Ramos (cell line): ENCODE data around the gene C1orf216.
"Not testable (repeated sequence)": the region's sequence is repeated elsewhere in the genome, so short reads cannot be mapped to it uniquely, and the experiment has no call there.

Experiments used
- in situ Hi-C: fragments of 300-500 bp; cut with MboI; formaldehyde crosslinking; loops from one replicate; pipeline ENCODE4 v1.14.3; 2022; ENCODE audit warnings: low sequenced_read_pairs; ENCODE audit not compliant: unreplicated experiment

C1orf216 gene

DNA sequence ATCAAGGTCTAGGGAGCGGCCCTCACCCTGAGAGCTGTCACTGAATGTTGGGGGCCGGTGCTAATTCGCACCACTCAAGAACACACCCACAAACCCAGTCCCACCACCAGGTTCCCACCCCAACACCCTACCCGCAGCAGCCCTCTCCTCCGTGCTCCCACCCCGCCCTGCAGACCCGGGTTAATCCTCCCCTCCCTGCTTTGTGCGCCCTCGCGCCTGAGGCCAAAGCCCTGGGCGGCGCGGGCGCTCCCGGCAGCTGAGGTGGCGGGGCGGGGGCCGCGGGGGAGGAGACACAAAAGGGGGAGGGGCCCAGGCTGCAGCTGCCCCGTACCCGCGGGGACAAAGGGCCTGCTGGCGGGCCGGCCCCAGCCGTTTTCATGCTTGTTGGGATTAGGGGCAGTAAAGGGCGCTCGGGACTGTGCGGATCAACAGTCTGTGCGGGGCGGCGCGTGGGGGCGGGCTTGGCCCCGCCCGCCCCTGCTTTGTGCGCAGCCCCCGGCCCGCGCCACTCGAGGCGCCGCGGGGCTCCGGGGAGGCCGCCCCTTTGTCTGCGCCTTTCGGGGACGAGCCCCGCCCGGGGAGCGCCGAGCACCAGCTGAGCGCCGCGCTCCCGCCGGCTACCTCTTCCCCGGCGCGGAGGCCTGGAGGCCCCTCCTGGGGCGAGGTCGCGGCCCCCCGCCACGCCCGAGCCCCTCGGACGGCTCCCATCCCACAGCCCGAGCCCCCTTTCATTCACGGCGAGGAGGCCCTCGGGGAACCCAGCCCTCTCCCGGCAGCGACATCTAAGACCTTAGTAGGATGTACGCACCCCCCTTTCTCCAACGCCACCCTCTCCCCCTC, 10.9 kb downstream of the C1orf216 start:
- in situ Hi-C loops: no loop called here

DNA sequence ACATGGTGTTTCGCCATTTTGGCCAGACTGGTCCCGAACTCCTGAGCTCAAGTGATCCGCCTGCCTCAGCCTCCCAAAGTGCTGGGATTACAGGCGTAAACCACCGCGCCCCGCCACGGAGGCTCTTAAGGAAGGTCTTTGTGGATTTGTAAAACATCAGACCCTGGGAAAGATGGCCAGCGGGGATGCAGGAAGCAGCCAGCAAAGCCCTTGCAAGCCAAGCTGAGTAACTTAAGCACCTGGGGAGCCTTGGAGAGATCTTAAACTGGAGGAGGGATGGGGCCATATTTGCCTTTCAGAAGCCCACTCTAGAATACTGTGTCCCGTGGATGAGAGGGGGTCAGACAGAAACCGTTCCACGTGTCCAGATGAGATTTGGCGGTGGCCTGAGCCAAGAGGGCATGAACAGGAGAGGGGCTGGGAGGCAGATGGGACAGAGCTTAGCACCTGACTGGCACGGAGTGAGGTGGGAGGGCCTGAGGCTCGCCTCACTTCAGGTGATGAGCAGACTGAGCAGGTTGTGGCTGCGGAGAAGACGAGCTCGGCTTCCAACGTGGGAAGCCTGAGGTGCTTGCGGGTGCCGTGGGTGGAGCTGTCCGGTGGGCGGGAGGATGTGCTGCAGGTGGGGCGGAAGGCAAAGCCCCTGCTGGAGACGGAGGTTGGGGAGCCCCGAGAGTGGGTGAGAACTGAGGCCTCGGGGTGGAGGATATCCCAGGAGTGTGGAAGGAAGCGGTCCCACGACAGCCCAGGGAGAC, 11.7 kb downstream of the C1orf216 start:
- in situ Hi-C loops: no loop called here

DNA sequence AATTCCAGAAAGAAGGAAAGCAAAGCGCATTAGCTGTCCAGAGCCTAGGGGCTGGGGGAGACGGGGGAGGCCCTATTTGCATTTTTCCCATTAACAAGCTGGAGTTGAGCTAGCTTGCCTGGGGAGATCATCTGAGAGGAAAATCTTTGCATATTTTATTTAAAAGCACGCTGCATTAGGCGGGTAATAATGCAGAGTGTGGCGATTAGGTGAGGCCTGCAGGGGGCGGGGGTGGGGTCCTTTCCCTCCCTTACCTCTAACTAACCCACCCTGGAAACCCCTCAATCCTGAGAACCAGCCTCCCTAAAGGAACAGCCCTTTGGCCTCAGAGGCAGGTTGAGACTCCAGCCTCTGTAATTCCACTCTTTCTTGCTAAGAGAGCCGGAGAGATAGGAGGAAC, 16.2 kb downstream of the C1orf216 start:
- in situ Hi-C loops: no loop called here

DNA sequence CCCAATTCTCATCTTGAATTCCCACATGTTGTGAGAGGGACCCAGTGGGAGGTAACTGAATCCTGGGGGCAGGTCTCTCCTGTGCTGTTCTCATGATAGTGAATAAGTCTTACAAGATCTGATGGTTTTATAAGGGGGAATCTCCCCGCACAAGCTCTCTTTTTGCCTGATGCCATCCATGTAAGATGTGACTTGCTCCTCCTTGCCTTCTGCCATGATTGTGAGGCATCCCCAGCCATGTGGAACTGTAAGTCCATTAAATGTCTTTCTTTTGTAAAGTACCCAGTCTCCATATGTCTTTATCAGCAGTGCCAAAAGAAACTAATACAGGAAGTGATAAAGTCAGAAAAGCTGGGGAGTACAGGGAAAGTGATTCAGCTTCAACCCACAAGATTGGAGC, 19.5 kb downstream of the C1orf216 start:
- in situ Hi-C loops: not testable (repeated sequence)

DNA sequence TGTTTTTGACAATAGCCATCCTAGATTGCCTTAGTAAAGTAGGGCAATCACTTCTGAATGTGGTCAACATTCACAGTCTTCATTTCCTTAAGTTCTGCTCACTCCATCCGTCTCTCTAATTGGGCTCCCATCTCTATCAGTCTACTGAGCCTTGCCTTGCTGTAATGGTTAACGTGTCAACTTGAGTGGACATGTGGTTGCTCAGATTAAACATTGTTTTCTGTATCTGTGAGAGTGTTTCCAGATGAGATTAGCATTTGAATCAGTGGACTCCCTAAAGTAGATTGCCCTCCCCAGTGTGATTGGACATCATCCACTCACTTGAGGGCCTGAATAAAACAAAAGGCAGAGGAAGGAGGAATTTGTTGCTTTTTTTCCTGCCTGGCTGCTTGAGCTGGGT, 26.4 kb downstream of the C1orf216 start:
- in situ Hi-C loops: no loop called here

DNA sequence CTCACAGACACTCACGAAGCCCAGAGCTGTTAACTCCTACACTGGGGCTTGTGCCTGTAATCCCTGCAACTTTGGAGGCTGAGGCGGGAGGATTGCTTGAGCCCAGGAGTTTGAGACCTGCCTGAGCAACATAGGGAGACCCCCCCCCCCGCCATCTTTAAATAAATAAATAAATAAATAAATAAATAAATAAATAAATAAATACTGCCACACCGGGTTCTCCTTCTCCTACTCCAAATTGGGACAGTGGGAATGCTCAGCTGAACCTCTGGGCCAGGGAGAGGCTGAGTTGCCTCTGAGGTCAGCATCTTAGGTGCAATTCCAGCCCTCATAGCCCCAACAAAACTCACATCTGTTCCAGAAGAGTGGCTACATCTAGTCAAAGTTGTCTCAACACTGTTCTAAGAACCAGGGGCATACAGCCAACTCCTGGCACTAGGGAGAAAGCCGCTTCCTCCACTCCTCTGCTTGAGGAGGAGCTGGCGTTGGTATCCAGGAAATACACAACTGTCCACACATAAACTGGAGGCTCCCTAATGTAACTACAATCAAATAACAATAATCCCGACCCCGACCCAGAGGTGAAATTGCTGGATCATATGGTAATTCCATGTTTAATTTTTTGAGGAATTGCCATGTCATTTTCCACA, 27.0 kb downstream of the C1orf216 start:
- in situ Hi-C loops: no loop called here

DNA sequence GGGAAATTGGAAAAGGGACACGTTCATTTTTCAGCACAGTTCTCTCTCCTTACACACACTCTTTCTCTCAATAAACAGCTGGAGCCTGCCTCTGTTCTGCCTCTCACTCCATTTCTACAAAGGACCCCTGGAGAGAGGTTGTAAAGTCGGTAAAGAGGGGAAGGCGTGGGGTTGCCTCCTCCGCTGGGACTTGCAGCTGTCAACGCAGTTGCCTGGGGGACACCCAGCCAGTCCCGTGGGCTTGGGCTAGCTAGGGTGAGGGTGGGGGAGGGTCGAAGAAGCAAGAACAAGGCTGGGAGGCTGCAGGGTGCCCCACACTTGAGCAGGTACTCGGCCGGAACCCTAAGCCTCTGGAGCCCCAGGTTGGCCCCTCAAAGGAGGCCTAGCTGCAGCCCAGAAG, 27.6 kb downstream of the C1orf216 start:
- in situ Hi-C loops: no loop called here

DNA sequence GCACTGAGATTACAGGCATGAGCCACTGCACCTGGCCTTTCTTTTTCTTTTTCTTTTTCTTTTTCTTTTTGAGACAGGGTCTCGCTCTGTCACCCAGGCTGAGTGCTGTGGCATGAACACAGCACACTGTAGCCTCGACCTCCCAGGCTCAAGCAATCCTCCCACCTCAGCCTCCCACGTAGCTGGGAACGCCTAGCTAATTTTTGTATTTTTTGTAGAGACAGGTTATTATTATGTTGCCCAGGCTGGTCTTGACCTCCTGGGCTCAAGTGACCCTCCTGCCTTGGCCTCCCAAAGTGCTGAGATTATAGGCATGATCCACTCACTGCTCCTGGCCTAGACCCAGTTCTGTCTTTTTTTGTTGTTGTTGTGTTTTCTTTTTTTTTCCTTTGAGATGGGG, 28.6 kb downstream of the C1orf216 start:
- in situ Hi-C loops: not testable (repeated sequence)

DNA sequence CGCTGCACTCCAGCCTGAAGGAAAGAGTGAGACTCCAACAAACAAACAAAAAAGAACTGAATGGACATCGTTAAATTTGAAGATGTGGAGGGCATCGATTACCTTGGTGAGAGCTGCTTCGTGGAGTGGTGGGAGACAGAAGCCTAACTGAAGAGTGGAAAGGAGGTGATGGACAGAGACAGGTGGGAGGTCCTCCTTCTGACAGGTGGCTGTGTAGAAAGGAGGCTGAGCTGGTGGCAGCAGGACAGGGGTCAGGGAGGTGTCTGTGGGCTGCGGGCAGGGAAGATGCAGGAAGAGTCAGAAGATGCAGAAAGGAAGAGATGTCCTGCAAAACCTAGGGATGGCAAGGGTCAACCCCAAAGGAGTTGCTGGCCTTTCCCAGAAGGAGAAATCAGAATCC, 30.5 kb downstream of the C1orf216 start:
- in situ Hi-C loops: no loop called here

DNA sequence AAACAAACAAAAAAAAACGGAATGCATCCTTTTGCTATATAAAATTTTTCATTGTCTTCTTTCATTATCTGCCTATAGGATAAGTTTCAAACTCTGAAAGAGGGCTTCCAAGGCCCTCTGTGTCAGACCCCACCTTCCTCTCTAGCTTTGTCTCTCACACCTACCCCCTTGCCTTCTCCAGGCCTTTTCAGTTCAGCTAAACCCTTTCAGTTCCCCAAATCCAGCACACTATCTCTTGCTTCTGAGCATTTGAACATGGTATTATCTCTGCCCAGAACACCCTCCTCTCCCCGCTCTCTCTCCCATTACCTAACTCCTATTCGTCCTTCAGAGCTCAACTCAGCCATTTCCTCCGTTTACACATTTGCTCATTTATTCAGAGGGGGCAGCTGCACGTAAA, 35.7 kb downstream of the C1orf216 start:
- in situ Hi-C loops: no loop called here

DNA sequence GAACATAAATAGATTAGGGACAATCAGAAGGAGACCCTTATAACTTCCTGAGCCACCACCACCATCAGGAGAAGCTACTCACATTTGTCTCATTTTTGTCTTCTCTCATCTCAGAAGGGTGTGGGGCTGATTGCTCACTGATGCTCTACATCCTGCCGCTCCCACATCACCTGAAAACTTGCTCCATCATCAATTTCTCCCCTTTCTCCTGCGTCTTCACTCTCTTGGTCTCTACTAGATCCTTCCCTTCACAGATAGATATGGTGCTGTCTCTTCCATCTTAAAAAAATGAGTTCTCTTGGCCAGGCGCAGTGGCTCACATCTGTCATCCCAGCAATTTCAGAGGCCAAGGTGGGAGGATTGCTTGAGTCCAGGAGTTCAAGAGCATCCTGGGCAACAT, 38.4 kb downstream of the C1orf216 start:
- in situ Hi-C loops: no loop called here

DNA sequence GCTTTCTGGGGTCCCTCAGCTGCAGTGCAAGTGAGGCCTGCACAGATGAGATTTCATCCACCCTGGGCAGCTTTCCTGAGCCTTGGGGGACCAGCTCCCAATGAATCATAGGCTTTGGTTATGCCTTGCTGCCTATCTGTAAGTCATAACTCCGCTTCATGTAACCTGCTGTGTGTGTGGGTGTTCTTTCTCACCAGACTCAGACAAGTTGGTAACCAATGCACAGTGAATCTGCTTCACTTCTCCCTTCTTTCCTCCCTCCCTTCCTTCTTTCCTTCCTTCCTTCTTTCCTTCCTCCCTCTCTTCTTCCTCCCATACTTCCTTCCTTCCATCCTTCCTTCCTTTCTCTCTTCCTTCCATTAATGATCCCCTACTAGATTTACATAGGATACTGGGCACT, 42.9 kb downstream of the C1orf216 start:
- in situ Hi-C loops: no loop called here

DNA sequence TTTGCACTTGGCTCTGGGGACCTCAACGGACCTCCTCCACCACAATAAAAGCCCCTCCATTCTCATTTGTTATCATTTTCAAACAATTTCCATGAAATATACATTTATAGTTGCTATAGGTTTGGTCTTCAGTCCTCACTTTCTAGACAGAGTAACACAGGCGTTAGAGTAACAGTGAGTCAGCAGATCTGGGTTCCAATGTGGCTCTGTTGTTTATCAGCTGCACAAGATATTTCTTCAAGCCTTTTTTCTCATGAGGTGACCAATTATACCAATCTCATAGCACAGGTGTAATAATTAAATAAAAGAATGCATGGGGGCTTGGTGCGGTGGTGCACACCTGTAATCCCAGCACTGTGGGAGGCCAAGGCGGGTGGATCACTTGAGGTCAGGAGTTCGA, 44.6 kb downstream of the C1orf216 start:
- in situ Hi-C loops: no loop called here

DNA sequence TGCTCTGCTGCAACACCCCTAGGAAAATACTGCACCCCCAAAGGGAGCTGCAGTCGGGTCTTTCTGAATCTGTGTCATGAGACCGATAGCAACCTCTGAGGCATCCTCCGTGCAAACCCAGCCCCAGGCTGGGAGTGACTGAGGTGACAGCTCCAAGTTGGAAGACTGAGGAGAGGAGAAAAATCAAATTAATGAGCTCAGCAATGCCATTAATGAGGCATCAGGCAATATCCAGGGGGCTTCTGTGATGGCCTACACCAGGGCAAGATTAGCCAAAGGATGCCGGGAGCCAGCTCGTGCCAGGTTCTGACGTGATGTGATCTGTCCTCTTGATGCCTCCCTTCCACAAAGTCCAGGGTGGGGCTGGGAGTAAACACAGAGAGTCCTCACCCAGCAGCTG, 46.6 kb downstream of the C1orf216 start:
- in situ Hi-C loops: no loop called here

DNA sequence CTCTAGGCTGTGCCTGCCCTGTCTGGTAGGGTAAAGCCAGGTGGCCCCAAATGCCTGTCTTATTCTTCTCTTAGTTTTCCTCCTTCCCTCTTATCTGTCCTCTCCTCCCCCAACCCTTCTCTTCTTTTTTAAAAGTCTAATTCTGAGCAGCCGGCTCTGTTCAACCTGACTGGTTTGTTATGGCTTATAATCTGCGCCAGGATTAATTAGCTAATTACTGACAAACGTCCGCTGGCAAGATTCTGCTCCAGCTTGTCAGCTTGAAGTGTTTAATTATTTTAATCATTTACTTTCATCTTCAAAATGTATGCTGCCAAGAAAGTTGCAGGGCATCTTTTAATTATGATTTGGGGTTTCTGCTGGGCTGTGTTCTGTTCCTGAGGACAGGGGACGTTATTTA, 50.2 kb downstream of the C1orf216 start:
- in situ Hi-C loops: no loop called here

DNA sequence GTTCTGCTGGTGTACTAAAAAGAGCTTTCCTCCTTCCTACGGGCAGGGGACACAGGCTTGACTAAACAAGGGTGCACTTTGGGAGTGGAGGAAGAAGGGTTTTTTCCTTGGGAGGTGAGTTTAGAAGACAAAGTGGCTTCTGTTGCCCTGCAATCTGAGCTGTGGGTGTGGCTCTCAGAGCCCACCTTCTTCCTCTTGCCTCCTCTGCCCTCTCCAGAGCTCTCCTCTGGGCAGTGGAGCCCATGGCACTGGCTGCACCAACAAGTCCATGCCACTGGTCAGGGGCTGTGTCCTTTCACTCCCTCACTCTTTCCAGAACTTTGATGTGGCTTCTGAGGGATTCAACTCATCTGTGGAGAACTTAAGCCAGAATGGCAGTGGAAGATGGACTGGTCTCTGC, 51.8 kb downstream of the C1orf216 start:
- in situ Hi-C loops: no loop called here

DNA sequence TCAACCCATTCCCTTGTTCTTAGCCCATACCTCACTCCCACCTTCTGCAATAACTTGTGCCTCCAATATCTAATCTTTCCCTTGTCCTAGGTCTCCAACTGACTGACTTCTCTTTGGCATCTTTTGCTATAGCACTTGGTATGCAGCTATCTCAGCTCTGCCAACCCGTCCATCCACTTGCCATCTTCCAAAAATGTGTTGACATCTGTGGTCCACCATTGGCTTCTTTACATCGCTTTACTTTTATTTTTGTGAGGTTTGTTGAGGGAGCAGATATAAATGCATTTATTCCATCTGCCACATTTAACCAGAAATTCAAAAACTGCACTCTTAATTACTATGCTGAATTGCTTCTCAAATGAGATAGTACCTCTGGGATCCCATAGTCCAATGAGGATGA, 52.5 kb downstream of the C1orf216 start:
- in situ Hi-C loops: no loop called here
